CD4-positive, alpha-beta T cell (primary cell): ENCODE measurements around the gene LMX1B. TPM values are rescaled to one million over a fixed set of nuclear protein-coding genes. Genes with fewer than 3 reads are reported as not detected.
"Not testable (repeated sequence)": the region's sequence is repeated elsewhere in the genome, so short reads cannot be mapped to it uniquely, and the experiment has no call there.

Source experiments
- ATAC-seq: fragments of 200-7000 bp; cut with Tn5 transposase; one replicate; pipeline ENCODE4 v1.10.0; 2022; ENCODE audit warnings: mild to moderate bottlenecking; ENCODE audit not compliant: poor library complexity
- CTCF ChIA-PET: fragments of 350-600 bp; sonication (Branson Sonifier 250); formaldehyde crosslinking; loops from one replicate; lab custom pipeline; 2021; ENCODE audit warnings: antibody characterized with exemption, inconsistent platforms; lab: Charles Lee
- POLR2A ChIA-PET: fragments of 350-600 bp; sonication (Branson Sonifier 250); formaldehyde crosslinking; loops from one replicate; lab custom pipeline; 2021; ENCODE audit warnings: antibody characterized with exemption, inconsistent platforms; lab: Charles Lee
- DNase-seq, 14 experiments: peaks; one replicate each; pipeline ENCODE4 v3.0.0-alpha.2; 2013 to 2020; ENCODE audit warnings: mixed read lengths in 2 of 14
- H3K27ac ChIP-seq, 2 donors: one replicate each; pipeline versions ENCODE4 v1.5.1 to v1.7.0; 2013; ENCODE audit warnings: low read length in 2 of 2, low read depth in 1 of 2, mild to moderate bottlenecking in 1 of 2
- H3K27me3 ChIP-seq, 2 experiments: 1 replicate in 1 of 2; 2 replicates in 1 of 2; pipeline versions ENCODE4 v1.6.1 to v1.7.0; 2013; ENCODE audit warnings: low read length in 2 of 2, control low read depth in 1 of 2, mild to moderate bottlenecking in 1 of 2, moderate library complexity in 1 of 2; ENCODE audit not compliant: insufficient read depth in 2 of 2, control insufficient read depth in 1 of 2
- H3K36me3 ChIP-seq: one replicate; pipeline ENCODE4 v1.6.1; 2013; ENCODE audit warnings: low read length, control low read depth; ENCODE audit not compliant: insufficient read depth
- H3K4me1 ChIP-seq: one replicate; pipeline ENCODE4 v1.6.1; 2013; ENCODE audit warnings: low read length, control low read depth; ENCODE audit not compliant: insufficient read depth
- H3K4me3 ChIP-seq: one replicate; pipeline ENCODE4 v1.5.1; 2013; ENCODE audit warnings: mild to moderate bottlenecking, low read length, moderate library complexity
- H3K9me3 ChIP-seq, 2 experiments: 1 replicate in 1 of 2; 2 replicates in 1 of 2; pipeline versions ENCODE4 v1.6.1 to v1.7.0; 2013; ENCODE audit warnings: low read length in 2 of 2, mild to moderate bottlenecking in 2 of 2, control low read depth in 1 of 2, moderate library complexity in 1 of 2; ENCODE audit not compliant: control insufficient read depth in 1 of 2, insufficient read depth in 1 of 2
- H3K27ac Mint-ChIP-seq: one replicate; pipeline ENCODE4 v1.8.0; 2020; ENCODE audit warnings: mixed read lengths
- H3K27me3 Mint-ChIP-seq: one replicate; pipeline ENCODE4 v1.8.0; 2021; ENCODE audit warnings: mixed read lengths
- H3K36me3 Mint-ChIP-seq: one replicate; pipeline ENCODE4 v1.8.0; 2021; ENCODE audit warnings: low read depth, mixed read lengths
- H3K4me1 Mint-ChIP-seq: one replicate; pipeline ENCODE4 v1.8.0; 2021; ENCODE audit warnings: low read depth, mixed read lengths
- H3K4me3 Mint-ChIP-seq: one replicate; pipeline ENCODE4 v1.8.0; 2020; ENCODE audit warnings: mild to moderate bottlenecking, mixed read lengths
- H3K9me3 Mint-ChIP-seq: one replicate; pipeline ENCODE4 v1.8.0; 2020; ENCODE audit warnings: mixed read lengths
- intact Hi-C, 2 experiments: fragments of 100-400 bp; cut with DNase I in 1 of 2; cut with micrococcal nuclease in 1 of 2; formaldehyde crosslinking; loops; one replicate each; pipeline versions ENCODE4 v1.15.1 to v1.9.0; 2023 to 2025; cut with DNase I, micrococcal nuclease
- total RNA-seq, 174 experiments: library from RNA in 2 of 174; stranded (reverse) in 2 of 174; gene quantifications; one replicate each; pipeline ENCODE4 v1.2.3 and lab custom pipeline; 2021 to 2026
- TF ChIP-seq, protein P1 (sequence below): fragments of 200-600 bp; IDR thresholded peaks from one replicate; pipeline ENCODE4 v1.8.0; 2022; ENCODE audit warnings: antibody characterized with exemption, mild to moderate bottlenecking

Gene LMX1B
- total RNA-seq, 2 experiments from 2014 or later, result not detected

DNA sequence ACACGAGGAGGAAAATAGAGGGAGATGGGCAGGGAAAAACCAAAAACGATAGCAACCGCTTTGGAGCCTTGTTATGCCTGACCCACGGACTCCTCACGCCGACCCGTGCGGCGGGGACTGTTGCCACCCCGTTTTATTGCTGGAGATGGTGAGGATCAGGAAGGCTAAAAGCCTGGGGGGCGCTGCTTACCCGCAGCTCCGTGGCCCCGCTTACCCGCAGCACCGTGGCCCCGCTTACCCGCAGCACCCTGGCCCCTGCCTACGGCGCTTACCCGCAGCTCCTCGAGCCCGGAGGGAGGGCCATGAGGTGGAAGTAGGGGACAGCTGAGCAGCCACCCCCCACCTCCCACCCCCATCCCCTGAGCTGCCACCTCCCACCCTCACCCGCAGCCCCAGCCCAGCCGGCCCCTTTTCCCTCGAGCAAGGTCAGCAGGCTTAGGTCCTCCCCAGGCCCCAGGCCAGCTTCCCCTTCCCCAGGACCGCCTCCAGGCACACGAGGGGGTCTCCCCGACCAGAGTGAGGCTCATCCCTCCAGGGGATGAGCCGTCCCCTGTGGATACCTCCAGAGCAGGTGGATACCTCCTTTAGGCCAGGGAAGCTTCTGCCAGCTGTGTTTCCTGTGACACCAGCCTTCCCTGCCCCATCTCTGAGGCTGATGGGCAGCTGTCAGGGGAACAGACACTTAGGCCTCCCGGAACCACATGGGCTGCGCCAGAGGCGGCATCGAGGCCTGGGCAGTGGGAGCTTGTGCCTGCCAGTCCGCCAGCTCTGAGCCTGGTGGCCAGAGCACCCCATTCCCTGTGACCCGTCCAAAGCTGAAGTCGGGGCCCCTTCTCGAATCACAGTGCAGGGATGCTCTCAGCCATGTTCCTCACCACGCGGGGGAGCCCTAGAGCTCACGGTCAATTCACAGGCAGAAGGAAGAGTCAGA is 92.3 kb downstream of the LMX1B start:
- Histone ChIP-seq H3K4me1 (peaks cover 21% of the 10 kb centered on the region), H3K36me3 (no peaks in the 10 kb centered on the region), H3K4me3 (peak overlapping the region; percentile 30), H3K27me3 (peaks cover 14 to 16% of the 10 kb centered on the region in 2 experiments), H3K27ac (no peak overlapping the region), H3K9me3 (no peaks in the 10 kb centered on the region)
- ATAC-seq, result peak; percentile 61
- intact Hi-C loops, result loop anchor here (1.0 to 2.0 kb wide), 2 partner anchors 17 to 75 kb away; no protein-coding TSS in a partner anchor
- Mint-ChIP-seq H3K27me3 (peaks cover 28% of the 10 kb centered on the region), H3K4me3 (peak overlapping the region; percentile 5), H3K27ac (no peak overlapping the region), H3K9me3 (no peaks in the 10 kb centered on the region), H3K36me3 (no peaks in the 10 kb centered on the region), H3K4me1 (peaks cover 21% of the 10 kb centered on the region)
- ChIA-PET POLR2A (interaction anchor here (0.7 to 3.0 kb wide), 7 partner anchors 14 to 77 kb away, joined by 3 to 32 read pairs (median 4); no protein-coding TSS in a partner anchor), CTCF (interaction anchor here (0.5 to 7.0 kb wide), 21 partner anchors 9 to 1547 kb away, joined by 3 to 157 read pairs (median 5); partner anchors contain the start of gene ZBTB43)
- DNase-seq, result peak; percentile 58 to 88 (median 71)
- TF ChIP-seq, protein P1, sequence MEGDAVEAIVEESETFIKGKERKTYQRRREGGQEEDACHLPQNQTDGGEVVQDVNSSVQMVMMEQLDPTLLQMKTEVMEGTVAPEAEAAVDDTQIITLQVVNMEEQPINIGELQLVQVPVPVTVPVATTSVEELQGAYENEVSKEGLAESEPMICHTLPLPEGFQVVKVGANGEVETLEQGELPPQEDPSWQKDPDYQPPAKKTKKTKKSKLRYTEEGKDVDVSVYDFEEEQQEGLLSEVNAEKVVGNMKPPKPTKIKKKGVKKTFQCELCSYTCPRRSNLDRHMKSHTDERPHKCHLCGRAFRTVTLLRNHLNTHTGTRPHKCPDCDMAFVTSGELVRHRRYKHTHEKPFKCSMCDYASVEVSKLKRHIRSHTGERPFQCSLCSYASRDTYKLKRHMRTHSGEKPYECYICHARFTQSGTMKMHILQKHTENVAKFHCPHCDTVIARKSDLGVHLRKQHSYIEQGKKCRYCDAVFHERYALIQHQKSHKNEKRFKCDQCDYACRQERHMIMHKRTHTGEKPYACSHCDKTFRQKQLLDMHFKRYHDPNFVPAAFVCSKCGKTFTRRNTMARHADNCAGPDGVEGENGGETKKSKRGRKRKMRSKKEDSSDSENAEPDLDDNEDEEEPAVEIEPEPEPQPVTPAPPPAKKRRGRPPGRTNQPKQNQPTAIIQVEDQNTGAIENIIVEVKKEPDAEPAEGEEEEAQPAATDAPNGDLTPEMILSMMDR, result peak; percentile 66

DNA sequence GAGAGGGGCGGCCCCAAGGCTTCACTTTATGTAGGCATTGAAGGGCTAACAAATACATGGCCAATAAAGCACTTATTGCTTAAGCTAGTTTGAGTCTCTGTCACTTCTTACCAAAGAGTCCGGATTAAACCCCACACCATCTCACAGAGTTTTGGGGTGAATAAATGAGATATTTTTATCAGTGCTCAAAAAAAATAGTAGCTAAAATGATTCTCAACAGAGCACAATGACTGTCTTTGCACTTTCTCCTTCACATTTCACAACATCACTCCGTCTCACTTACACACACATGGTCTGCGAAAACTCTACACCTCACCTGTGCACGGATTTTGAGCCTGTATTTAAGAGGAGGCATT is 92.9 kb downstream of the LMX1B start:
- no peak overlapping the region for H3K4me3 ChIP-seq
- Mint-ChIP-seq H3K27me3 (peaks cover 22% of the 10 kb centered on the region), H3K9me3 (no peaks in the 10 kb centered on the region), H3K4me1 (peaks cover 21% of the 10 kb centered on the region), H3K36me3 (no peaks in the 10 kb centered on the region), H3K27ac (no peak overlapping the region), H3K4me3 (no peak overlapping the region)
- ChIA-PET CTCF (interaction anchor here (0.8 to 7.0 kb wide), 16 partner anchors 8 to 99 kb away, joined by 3 to 157 read pairs (median 10); partner anchors contain the start of gene ZBTB43), POLR2A (interaction anchor here (2.4 to 3.0 kb wide), 3 partner anchors 13 to 75 kb away, joined by 16 to 32 read pairs (median 21); no protein-coding TSS in a partner anchor)
- no peak overlapping the region for H3K27ac ChIP-seq
- intact Hi-C loops, result no loop called here
- TF ChIP-seq, protein P1, result no peak
- peaks cover 21% of the 10 kb centered on the region for H3K4me1 ChIP-seq
- ATAC-seq, result no peak
- H3K36me3 ChIP-seq, result no peaks in the 10 kb centered on the region
- H3K27me3 ChIP-seq, result peaks cover 14 to 16% of the 10 kb centered on the region in 2 experiments
- no peak for DNase-seq
- no peaks in the 10 kb centered on the region for H3K9me3 ChIP-seq

DNA sequence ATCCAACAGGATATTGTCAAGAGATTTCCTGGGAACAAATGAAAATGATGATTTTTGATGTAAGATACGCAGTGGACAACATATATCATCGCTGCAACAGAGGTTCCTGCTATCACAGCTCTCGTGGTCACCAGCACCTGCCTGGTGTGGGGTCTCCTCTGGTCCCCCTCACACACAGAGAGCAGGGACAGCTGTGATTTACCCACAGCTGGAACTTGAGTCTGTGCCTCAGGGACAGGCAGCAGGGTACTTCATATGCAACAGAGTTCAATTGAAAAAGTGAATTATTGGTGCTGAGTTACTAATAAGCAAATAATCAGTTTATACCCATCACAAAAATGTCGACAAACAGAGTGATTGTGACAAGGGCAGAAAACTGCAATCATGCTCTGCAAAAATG is 93.4 kb downstream of the LMX1B start:
- peaks cover 21% of the 10 kb centered on the region for H3K4me1 Mint-ChIP-seq
- H3K27ac ChIP-seq, result no peak overlapping the region
- CTCF ChIA-PET, result interaction anchor here (0.8 to 7.0 kb wide), 15 partner anchors 8 to 98 kb away, joined by 3 to 157 read pairs (median 12); partner anchors contain the start of gene ZBTB43
- no peak overlapping the region for H3K4me3 Mint-ChIP-seq
- POLR2A ChIA-PET, result interaction anchor here (2.4 to 3.0 kb wide), 3 partner anchors 13 to 74 kb away, joined by 16 to 32 read pairs (median 21); no protein-coding TSS in a partner anchor
- H3K9me3 Mint-ChIP-seq, result no peaks in the 10 kb centered on the region
- ATAC-seq, result no peak
- peaks cover 20% of the 10 kb centered on the region for H3K27me3 Mint-ChIP-seq
- intact Hi-C loops, result no loop called here
- TF ChIP-seq, protein P1, result no peak
- H3K9me3 ChIP-seq, result no peaks in the 10 kb centered on the region
- no peak overlapping the region for H3K4me3 ChIP-seq
- H3K27ac Mint-ChIP-seq, result no peak overlapping the region
- no peaks in the 10 kb centered on the region for H3K36me3 ChIP-seq
- no peaks in the 10 kb centered on the region for H3K36me3 Mint-ChIP-seq
- peaks cover 14 to 16% of the 10 kb centered on the region in 2 experiments for H3K27me3 ChIP-seq
- peaks cover 21% of the 10 kb centered on the region for H3K4me1 ChIP-seq
- DNase-seq, result no peak

DNA sequence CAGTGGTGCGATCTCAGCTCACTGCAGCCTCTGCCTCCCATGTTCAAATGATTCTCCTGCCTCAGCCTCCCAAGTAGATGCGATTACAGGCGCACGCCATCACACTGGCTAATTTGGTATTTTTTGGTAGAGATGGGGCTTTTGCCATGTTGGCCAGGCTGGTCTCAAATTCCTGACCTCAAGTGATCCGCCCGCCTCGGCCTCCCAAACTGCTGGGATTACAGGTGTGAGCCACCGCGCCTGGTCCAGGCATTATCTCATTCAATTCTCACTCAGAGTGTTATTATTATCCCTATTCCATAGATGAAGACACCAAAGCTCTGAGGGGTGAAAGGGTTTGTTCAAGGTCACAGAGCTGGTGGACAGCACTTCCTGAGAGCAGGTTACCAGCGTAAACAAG is 94.0 kb downstream of the LMX1B start:
- Mint-ChIP-seq H3K27me3 (peaks cover 14% of the 10 kb centered on the region), H3K4me1 (peaks cover 21% of the 10 kb centered on the region)
- H3K4me3 ChIP-seq, H3K27ac ChIP-seq, H3K36me3 ChIP-seq, H3K9me3 ChIP-seq, H3K4me3 Mint-ChIP-seq, ATAC-seq, intact Hi-C loops, H3K9me3 Mint-ChIP-seq, H3K27ac Mint-ChIP-seq, DNase-seq, H3K36me3 Mint-ChIP-seq: not testable (repeated sequence)
- Histone ChIP-seq H3K4me1 (peaks cover 21% of the 10 kb centered on the region), H3K27me3 (peaks cover 14% of the 10 kb centered on the region in 2 experiments)
- POLR2A ChIA-PET, result interaction anchor here (3.0 kb wide), 1 partner anchor 16 kb away, joined by 32 read pairs; no protein-coding TSS in a partner anchor
- CTCF ChIA-PET, result interaction anchor here (2.7 to 7.0 kb wide), 4 partner anchors 17 to 71 kb away, joined by 13 to 157 read pairs (median 34); no protein-coding TSS in a partner anchor
